Caki2 (cell line): Measurements from ENCODE around the gene CTAGE1. TPM values are rescaled to one million over a fixed set of nuclear protein-coding genes. Genes with fewer than 3 reads are reported as not detected.

ENCODE experiments used
- DNase-seq: peaks from one replicate; pipeline ENCODE4 v3.0.0-alpha.2; 2015; ENCODE audit warnings: low read depth
- in situ Hi-C: cut with HindIII; loops from 2 replicates; pipeline ENCODE4 v1.10.0; 2016; ENCODE audit warnings: low sequenced_read_pairs, low pct_unique_long_range_greater_than_20kb, mixed read lengths
- total RNA-seq: library from RNA; depleted of rRNA; stranded (reverse); fragments of >200 nt; shearing (Covaris generic); gene quantifications from 2 replicates; pipeline ENCODE4 v1.2.3, GENCODE V29; 2014; ENCODE audit warnings: low replicate concordance

Gene CTAGE1
- total RNA-seq, 1 experiment from 2014 or later, result not detected

GRCh38 chr18:22446325-22446724 lies 28.6 kb upstream of the CTAGE1 start:
- in situ Hi-C loops, result no loop called here
- DNase-seq, result no peak

GRCh38 chr18:22441638-22442037 lies 23.9 kb upstream of the CTAGE1 start:
- in situ Hi-C loops, result no loop called here
- DNase-seq, result no peak

DNA sequence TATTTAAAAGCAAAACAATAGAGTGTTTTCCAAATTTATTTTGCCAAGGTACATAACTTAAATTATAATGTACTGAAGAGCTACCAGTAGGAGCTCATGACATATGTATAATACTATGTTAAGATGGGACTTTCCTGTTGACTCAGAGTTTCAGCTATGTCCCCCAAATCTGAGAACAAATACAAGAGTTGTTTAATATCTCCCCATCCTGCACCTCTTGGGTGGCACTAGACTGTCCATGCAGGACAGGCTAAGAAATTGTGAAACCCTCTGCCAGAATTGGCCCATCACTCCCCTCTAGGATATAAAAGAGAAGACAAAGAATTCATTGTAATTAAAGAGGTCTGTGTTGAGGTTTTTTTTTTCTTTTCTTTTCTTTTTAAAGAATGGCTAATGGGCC lies 21.7 kb upstream of the CTAGE1 start:
- in situ Hi-C loops, result no loop called here
- DNase-seq, result no peak

- no peak for DNase-seq
- in situ Hi-C loops, result no loop called here
These were observed 18.4 kb upstream of the CTAGE1 start for GRCh38 chr18:22436136-22436535.

- DNase-seq, result no peak
- in situ Hi-C loops, result no loop called here
These were observed 17.4 kb upstream of the CTAGE1 start for GRCh38 chr18:22434973-22435608.

- in situ Hi-C loops, result no loop called here
- no peak for DNase-seq
These were observed 16.2 kb upstream of the CTAGE1 start for GRCh38 chr18:22433956-22434355.

- in situ Hi-C loops, result no loop called here
- DNase-seq, result peak; percentile 64
These were observed 15.0 kb upstream of the CTAGE1 start for GRCh38 chr18:22432657-22433137.

DNA sequence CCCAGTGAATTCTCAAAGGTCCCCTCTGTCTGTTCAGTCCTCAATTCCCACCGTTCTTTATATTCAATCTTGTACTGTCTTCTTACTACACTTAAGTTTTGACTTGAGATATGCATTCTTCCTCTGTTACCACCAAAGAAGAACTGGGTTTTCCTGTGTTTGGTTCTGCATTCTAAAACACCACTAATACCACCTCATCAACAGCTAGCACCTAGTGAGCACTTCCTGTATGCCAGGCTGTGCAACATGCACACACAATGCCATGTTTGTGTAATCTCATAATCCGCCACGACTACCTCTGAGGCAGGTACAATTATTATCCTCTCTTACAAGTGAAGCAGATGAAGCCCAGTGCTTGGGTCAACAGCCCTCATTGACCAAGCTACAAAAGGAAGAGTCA lies 11.8 kb upstream of the CTAGE1 start:
- no peak for DNase-seq

DNA sequence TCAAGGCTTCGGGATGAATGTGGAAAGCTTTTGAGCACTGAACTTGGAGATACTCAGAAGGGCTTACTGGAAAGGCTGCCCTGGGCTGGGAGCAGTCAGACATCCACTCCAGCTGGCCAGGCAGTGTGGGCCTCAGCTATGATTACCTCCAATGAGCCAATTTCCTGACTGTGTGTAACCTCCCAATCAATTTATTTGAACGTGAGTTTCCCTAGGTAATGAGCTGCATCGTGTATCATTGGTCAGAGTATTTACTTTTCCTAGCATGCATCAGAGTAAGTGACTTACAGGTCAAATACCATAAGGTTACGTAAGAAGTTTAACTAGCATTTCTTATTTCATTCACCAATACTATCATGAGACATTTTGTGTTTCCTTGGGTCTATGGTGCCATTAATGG lies 11.0 kb upstream of the CTAGE1 start:
- in situ Hi-C loops, result no loop called here
- no peak for DNase-seq

More for the DNA sequence above, 11.8 kb upstream of the CTAGE1 start:
- in situ Hi-C loops, result no loop called here

- in situ Hi-C loops, result no loop called here
- DNase-seq, result no peak
These were observed 10.3 kb upstream of the CTAGE1 start for GRCh38 chr18:22427822-22428549.

DNA sequence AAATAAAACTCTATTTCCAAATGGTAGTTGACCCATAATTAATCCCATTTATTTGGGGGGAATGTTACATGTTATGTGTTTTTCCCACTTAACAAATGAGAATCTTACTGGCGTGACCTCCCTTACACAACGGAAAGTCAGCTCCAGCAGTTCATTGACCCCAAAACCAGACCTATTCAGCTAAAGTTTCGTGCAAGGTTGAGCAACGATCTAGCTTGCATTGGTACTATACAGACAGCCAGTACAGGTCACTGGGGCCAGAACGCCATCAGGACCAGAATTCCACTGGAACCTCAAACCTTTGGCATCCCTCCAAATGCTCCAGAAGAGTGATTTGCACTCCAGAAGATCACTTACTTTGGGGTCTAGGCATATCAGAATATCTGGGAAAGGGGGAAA lies 6.8 kb upstream of the CTAGE1 start:
- in situ Hi-C loops, result no loop called here
- no peak for DNase-seq

GRCh38 chr18:22423878-22424564 lies 6.3 kb upstream of the CTAGE1 start:
- in situ Hi-C loops, result no loop called here
- DNase-seq, result no peak

DNA sequence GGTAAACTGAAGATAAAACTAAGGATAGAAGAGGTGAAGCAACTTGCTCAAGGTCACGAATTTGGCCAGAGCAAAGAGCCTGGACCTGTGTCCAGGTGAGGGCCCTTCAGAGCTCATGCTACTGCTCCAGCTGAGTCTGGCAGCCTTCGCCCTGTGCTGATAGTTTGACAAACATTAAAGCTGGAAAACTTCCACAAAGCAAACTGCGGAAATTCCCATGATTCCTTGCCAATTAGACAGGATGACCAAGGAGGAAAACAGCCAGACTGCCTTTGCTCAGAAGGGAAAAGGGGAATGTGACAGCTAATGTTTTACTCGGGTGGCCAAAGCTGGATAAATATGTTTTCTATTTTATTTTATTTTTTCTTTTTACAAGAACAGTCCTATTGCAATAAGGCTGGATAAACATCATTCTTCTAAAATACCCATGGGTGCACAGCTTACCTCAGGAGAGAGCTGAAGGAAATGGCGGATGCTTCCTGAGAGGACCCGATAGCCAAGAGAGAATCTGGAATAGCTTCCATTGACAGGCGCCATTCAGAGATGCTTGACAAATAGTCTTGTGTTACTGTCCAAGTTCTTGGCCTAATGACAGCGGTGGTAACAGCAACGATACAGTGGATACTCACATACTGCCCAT lies 5.3 kb upstream of the CTAGE1 start:
- in situ Hi-C loops, result no loop called here
- no peak for DNase-seq

- in situ Hi-C loops, result no loop called here
- DNase-seq, result no peak
These were observed 2.9 kb upstream of the CTAGE1 start for GRCh38 chr18:22420652-22421051.

DNA sequence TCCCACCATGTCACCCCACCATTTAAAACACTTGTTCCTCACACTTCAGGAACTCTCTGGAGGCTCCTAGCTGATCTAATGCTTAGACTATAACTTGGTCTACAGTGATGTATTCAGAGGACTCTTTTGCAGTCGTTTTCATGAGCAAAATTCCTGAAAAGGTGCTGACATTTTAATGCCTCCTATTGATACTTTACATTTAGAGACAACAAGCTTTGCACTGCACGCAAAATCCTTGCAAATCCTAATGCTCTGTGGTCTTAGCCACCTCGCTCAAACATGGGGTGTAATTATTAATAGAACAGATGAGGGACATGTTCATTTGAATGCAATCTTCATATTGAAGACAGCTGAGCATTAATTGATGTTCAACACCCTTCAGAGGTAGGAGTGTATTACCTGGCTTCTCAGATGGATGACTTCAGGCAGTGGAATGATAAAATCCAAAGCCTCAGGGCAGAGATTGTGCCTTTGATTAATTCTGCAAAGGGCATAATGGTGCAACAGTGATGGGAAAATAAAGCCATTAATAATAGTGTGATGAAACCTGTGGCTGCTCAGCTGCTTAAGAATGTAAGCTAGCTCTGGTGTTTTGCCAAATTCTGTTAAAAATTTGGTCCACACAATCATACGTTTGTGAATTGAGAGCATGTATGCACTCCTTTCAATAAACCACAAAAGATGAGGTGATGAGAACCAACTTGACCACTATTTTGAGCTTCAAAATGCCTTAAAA lies 5.4 kb downstream of the CTAGE1 start:
- in situ Hi-C loops, result no loop called here
- no peak for DNase-seq

- no peak for DNase-seq
- in situ Hi-C loops, result no loop called here
These were observed 6.3 kb downstream of the CTAGE1 start for GRCh38 chr18:22411446-22411845.

- DNase-seq, result no peak
- in situ Hi-C loops, result no loop called here
These were observed 7.6 kb downstream of the CTAGE1 start for GRCh38 chr18:22410126-22410525.

DNA sequence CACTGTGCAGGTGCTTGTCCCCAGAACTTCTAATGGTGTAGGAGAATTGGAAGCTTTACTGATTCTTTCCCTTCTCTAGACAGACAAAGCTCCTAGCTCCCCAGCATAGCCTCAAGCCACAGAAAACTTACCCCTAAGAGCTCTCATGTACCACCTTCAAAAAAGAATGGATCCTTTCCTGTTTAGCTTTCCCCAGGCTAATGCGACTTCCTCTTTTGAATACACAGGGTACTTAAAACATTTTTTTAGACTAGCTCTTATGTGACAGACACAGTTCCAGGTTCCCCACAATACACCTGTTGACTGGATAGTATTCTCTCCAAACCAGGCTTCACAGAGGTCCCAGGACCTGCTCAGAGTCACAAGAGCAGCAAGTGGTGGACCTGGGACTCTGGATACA lies 8.3 kb downstream of the CTAGE1 start:
- no peak for DNase-seq
- in situ Hi-C loops, result no loop called here
